Esophagus mucosa (tissue), 1 donor: ENCODE measurements around the gene PGAP1. TPM values are rescaled to one million over a fixed set of nuclear protein-coding genes. Genes with fewer than 3 reads are reported as not detected.
A peak's percentile ranks its signal among the peaks of the same experiment; 100 is the strongest.

Source experiments
- ATAC-seq: fragments of 200-7000 bp; cut with Tn5 transposase; one replicate; pipeline ENCODE4 v1.9.1; 2020
- total RNA-seq: library from RNA; stranded (reverse); gene quantifications from one replicate; pipeline ENCODE4 v1.2.4, GENCODE V29; 2023
- donor health status: DM: yes; HTN: yes; CAD: no.

Gene PGAP1
- total RNA-seq, 1 donor from 2014 or later: 10.5 TPM

GRCh38 chr2:196798980-196799379 lies 127.5 kb downstream of the PGAP1 start:
- no peak for ATAC-seq

DNA sequence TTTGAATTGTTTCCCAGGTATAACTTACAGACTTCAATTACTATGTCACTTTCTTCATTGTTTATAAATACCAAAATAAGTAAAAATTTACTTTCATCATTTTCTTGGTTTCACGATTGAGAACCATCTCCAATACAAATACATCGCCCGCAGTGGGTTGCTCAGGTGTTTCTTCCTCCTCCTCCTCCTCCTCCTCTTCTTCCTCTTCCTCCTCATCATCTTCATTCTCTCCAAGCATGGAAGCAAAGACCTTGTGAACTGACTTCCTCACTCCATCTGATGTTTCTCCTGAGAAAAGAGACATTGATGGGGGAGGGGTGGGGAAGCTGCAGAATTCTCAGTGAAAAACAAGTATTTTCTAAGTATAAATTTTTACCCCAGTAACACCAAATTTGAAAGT lies 133.6 kb downstream of the PGAP1 start:
- no peak for ATAC-seq

DNA sequence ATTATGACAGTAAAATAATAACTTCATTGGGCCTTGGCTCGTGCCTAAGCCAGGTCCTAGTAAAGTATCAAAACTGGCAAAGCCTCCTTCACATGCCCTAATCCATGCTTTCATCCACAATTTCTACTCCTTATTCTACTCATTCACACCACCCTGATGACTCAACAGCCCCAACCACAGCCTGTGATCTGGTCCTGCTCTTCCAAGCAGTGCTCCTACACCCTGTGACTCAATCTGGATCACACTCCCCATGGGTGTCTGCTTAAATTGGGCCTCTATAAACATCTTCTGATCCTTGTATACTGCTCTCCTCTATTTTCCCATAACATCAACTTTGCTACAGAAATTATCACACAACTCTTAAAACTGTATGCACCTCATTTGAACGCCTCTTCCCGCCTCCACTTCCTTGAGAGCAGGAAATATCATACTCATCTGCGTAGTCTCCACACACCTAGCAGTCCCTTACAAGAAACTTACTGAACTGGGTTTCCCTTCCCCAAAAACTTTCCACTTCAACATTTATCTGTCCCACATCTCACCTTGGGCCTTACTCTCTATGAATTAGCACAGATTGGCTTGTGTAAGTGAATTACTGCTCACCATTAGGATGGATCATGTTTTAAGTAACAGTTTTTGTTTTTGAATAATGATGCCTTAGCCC lies 142.9 kb downstream of the PGAP1 start:
- peak; percentile 96 for ATAC-seq

Other genes with a start within 250 kb of the PGAP1 start
- gene GTF3C3, start 127.0 kb downstream of the PGAP1 start, total RNA-seq: 21.0 TPM
- gene C2orf66, start 117.4 kb downstream of the PGAP1 start, total RNA-seq: not detected